Measurements from ENCODE around the gene USP26. TPM values are rescaled to one million over a fixed set of nuclear protein-coding genes. Genes with fewer than 3 reads are reported as not detected.

USP26 gene
- total RNA-seq (not detected), polyA plus RNA-seq (not detected)
- long read RNA-seq, donor 1, result 0 reads
- long read RNA-seq, donor 2, result 0 reads

GRCh38 chrX:133097031-133097430, at the start of gene USP26:
USP26 (minus strand) TSS chrX:133097109; CDS start chrX:133028220, 68,889 bp downstream.
- DNase-seq (no peak), ATAC-seq (no peak)
- Histone ChIP-seq H3K36me3 (ENCODE audit: insufficient read depth in 1 of 2, low read depth in 1 of 2) (no peaks in the 10 kb centered on the region), H3K4me1 (no peaks in the 10 kb centered on the region), H3K27ac (no peak within 1 kb of the TSS), H3K4me3 (no peak within 1 kb of the TSS), H3K9me3 (no peaks in the 10 kb centered on the region), H3K27me3 (ENCODE audit: insufficient read depth in 3 of 3, low read length in 2 of 3) (no peaks in the 10 kb centered on the region)
- TF ChIP-seq CTCF (IDR thresholded peaks at IDR 0.05), result no peak
- intact Hi-C loops (cut with DNase I), result no loop called here
- WGBS, 3 donors, result 89 to 98% (median 96%) methylated on average over 16 of the region's 16 CpGs

DNA sequence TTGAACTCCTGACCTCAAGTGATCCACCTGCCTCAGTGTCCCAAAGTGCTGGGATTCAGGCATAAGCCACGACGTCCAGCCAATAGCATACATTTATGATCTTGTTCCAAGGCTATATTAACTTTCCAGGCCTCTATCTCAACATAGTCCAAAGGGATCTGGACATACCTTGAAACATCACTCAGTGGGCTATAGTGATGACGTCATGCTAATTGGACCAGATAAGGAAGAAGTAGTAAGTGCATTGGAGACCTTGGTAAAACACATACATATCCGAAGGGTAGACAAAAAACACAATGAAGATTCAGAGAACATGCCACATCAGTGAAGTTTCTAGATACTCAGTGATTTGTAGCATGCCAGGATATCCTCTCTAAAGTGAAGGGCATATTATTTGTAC, 37.4 kb upstream of the USP26 start:
- DNase-seq, result no peak
- TF ChIP-seq CTCF (IDR thresholded peaks at IDR 0.05), result no peak
- Histone ChIP-seq H3K4me1 (no peaks in the 10 kb centered on the region), H3K4me3 (no peak overlapping the region), H3K36me3 (ENCODE audit: insufficient read depth in 1 of 2, low read depth in 1 of 2) (no peaks in the 10 kb centered on the region), H3K9me3 (no peaks in the 10 kb centered on the region), H3K27me3 (ENCODE audit: insufficient read depth in 3 of 3, low read length in 2 of 3) (peaks cover 0 to 15% (median 0%) of the 10 kb centered on the region in 3 donors), H3K27ac (no peak overlapping the region)
- no peak for ATAC-seq
- 71 to 89% (median 88%) methylated on average over 4 of the region's 4 CpGs for WGBS, 3 donors
- intact Hi-C loops (cut with DNase I), result no loop called here

- ATAC-seq (no peak), DNase-seq (no peak)
- Histone ChIP-seq H3K4me3 (no peak overlapping the region), H3K9me3 (no peaks in the 10 kb centered on the region), H3K4me1 (no peaks in the 10 kb centered on the region), H3K27me3 (ENCODE audit: insufficient read depth in 3 of 3, low read length in 2 of 3) (peaks cover 0 to 9% (median 0%) of the 10 kb centered on the region in 3 donors), H3K36me3 (ENCODE audit: insufficient read depth in 1 of 2, low read depth in 1 of 2) (no peaks in the 10 kb centered on the region), H3K27ac (no peak overlapping the region)
- intact Hi-C loops (cut with DNase I), result no loop called here
- TF ChIP-seq CTCF (IDR thresholded peaks at IDR 0.05), result no peak
- WGBS, 3 donors, result 75 to 80% (median 77%) methylated on average over 5 of the region's 5 CpGs
Measured at GRCh38 chrX:133120406-133120805, 23.5 kb upstream of the USP26 start.

- H3K4me1 ChIP-seq, result no peaks in the 10 kb centered on the region
- no peaks in the 10 kb centered on the region for H3K9me3 ChIP-seq
- no peak for TF ChIP-seq CTCF (IDR thresholded peaks at IDR 0.05)
- peaks cover 0 to 6% (median 0%) of the 10 kb centered on the region in 3 donors for H3K27me3 ChIP-seq (ENCODE audit: insufficient read depth in 3 of 3, low read length in 2 of 3)
- no peak for ATAC-seq
- no peak overlapping the region for H3K27ac ChIP-seq
- 65 to 77% (median 68%) methylated on average over 8 of the region's 8 CpGs for WGBS, 3 donors
- no peaks in the 10 kb centered on the region for H3K36me3 ChIP-seq (ENCODE audit: insufficient read depth in 1 of 2, low read depth in 1 of 2)
- no peak for DNase-seq
- no peak overlapping the region for H3K4me3 ChIP-seq
- intact Hi-C loops (cut with DNase I), result no loop called here
Measured at GRCh38 chrX:133094098-133094731, 2.7 kb downstream of the USP26 start.

All from psoas muscle (tissue), 8 donors.